WTC11 (cell line): ENCODE results near the gene PLA2G5.

Experiments used
- ESRRA ChIP-seq: sonication (generic); formaldehyde crosslinking; IDR thresholded peaks from 2 replicates; pipeline ENCODE4 v1.8.1; 2022; ENCODE audit warnings: mild to moderate bottlenecking, missing genetic modification reagents, borderline replicate concordance
- FOXP1 ChIP-seq: sonication (generic); formaldehyde crosslinking; IDR thresholded peaks from 2 replicates; pipeline ENCODE4 v1.8.0; 2022; ENCODE audit warnings: missing genetic modification reagents, mild to moderate bottlenecking, moderate library complexity, borderline replicate concordance
- KAT7 ChIP-seq: sonication (generic); formaldehyde crosslinking; IDR thresholded peaks from 2 replicates; pipeline ENCODE4 v1.8.1; 2023; ENCODE audit warnings: missing genetic modification reagents, mild to moderate bottlenecking, borderline replicate concordance
- MYBL2 ChIP-seq: sonication (generic); formaldehyde crosslinking; IDR thresholded peaks from 2 replicates; pipeline ENCODE4 v1.8.1; 2023; ENCODE audit warnings: mild to moderate bottlenecking, moderate library complexity, missing genetic modification reagents
- ZNF281 ChIP-seq: sonication (generic); formaldehyde crosslinking; IDR thresholded peaks from 2 replicates; pipeline ENCODE4 v1.8.0; 2023; ENCODE audit warnings: mild to moderate bottlenecking, missing genetic modification reagents
- TF ChIP-seq, protein P1 (sequence below): fragments of 200-600 bp; IDR thresholded peaks from 2 replicates; pipeline ENCODE4 v1.8.0; 2022; ENCODE audit warnings: antibody characterized with exemption

- TF ChIP-seq KAT7 (CRISPR knock-in tag) (no peak), MYBL2 (CRISPR knock-in tag) (no peak), ZNF281 (no peak), ESRRA (no peak), FOXP1 (CRISPR knock-in tag) (no peak)
- TF ChIP-seq, protein P1, sequence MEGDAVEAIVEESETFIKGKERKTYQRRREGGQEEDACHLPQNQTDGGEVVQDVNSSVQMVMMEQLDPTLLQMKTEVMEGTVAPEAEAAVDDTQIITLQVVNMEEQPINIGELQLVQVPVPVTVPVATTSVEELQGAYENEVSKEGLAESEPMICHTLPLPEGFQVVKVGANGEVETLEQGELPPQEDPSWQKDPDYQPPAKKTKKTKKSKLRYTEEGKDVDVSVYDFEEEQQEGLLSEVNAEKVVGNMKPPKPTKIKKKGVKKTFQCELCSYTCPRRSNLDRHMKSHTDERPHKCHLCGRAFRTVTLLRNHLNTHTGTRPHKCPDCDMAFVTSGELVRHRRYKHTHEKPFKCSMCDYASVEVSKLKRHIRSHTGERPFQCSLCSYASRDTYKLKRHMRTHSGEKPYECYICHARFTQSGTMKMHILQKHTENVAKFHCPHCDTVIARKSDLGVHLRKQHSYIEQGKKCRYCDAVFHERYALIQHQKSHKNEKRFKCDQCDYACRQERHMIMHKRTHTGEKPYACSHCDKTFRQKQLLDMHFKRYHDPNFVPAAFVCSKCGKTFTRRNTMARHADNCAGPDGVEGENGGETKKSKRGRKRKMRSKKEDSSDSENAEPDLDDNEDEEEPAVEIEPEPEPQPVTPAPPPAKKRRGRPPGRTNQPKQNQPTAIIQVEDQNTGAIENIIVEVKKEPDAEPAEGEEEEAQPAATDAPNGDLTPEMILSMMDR, result no peak
Measured at GRCh38 chr1:20099533-20099932, 29.5 kb downstream of the PLA2G5 start.
